Endometrium (tissue), 2 donors: ENCODE results near the gene YTHDF1.

ENCODE experiments used
- FAIRE-seq: peaks from 2 replicates; lab custom pipeline; 2012; peaks lifted over from hg19 to GRCh38; lab: Jason Lieb, UNC
- donor health status: control.
- donor health status: control.

Gene YTHDF1

GRCh38 chr20:63155266-63156165 is 60.4 kb downstream of the YTHDF1 start:
- FAIRE-seq = no peak

- FAIRE-seq = no peak
Measured at GRCh38 chr20:63154395-63154794, 61.5 kb downstream of the YTHDF1 start.

- FAIRE-seq = no peak
Measured at GRCh38 chr20:63153254-63154221, 62.4 kb downstream of the YTHDF1 start.

- FAIRE-seq = no peak
Measured at GRCh38 chr20:63152322-63153253, 63.3 kb downstream of the YTHDF1 start.

- no peak for FAIRE-seq
Measured at GRCh38 chr20:63151554-63152321, 64.2 kb downstream of the YTHDF1 start.

GRCh38 chr20:63150911-63151531 is 64.9 kb downstream of the YTHDF1 start:
- no peak for FAIRE-seq

GRCh38 chr20:63150391-63150898 is 65.5 kb downstream of the YTHDF1 start:
- FAIRE-seq = no peak

- FAIRE-seq = no peak
Measured at GRCh38 chr20:63149531-63150192, 66.3 kb downstream of the YTHDF1 start.

GRCh38 chr20:63148696-63149095 is 67.2 kb downstream of the YTHDF1 start:
- FAIRE-seq = no peak

GRCh38 chr20:63147532-63147931 is 68.4 kb downstream of the YTHDF1 start:
- no peak for FAIRE-seq
